BE2C (cell line): ENCODE data around the gene ADGRF3.

Source experiments
- DNase-seq: peaks from one replicate; pipeline ENCODE4 v3.0.0-alpha.2; 2020
- H3K27me3 ChIP-seq: fragments of 250-450 bp; sonication (Bioruptor Pico); 2 replicates; pipeline ENCODE4 v1.5.1; 2020; ENCODE audit warnings: mild to moderate bottlenecking
- H3K36me3 ChIP-seq: fragments of 250-450 bp; sonication (Bioruptor Pico); 2 replicates; pipeline ENCODE4 v1.5.1; 2020; ENCODE audit warnings: mild to moderate bottlenecking
- H3K4me1 ChIP-seq: fragments of 250-450 bp; sonication (Bioruptor Pico); 2 replicates; pipeline ENCODE4 v1.5.1; 2020
- H3K4me3 ChIP-seq: 2 replicates; pipeline ENCODE4 v1.5.1; 2011; ENCODE audit warnings: low read depth, low read length
- H3K9me3 ChIP-seq: fragments of 250-450 bp; sonication (Bioruptor Pico); 2 replicates; pipeline ENCODE4 v1.5.1; 2020
- TF ChIP-seq, protein P1 (sequence below): IDR thresholded peaks from 2 replicates; pipeline ENCODE4 v1.5.1; 2012; ENCODE audit warnings: mild to moderate bottlenecking, low read depth, low read length

Gene ADGRF3

GRCh38 chr2:26285931-26286330, 60.7 kb downstream of the ADGRF3 start:
- Histone ChIP-seq H3K36me3 (peaks cover 25% of the 10 kb centered on the region), H3K9me3 (no peaks in the 10 kb centered on the region), H3K27me3 (no peaks in the 10 kb centered on the region), H3K4me3 (no peak overlapping the region), H3K4me1 (no peaks in the 10 kb centered on the region)
- TF ChIP-seq, protein P1, sequence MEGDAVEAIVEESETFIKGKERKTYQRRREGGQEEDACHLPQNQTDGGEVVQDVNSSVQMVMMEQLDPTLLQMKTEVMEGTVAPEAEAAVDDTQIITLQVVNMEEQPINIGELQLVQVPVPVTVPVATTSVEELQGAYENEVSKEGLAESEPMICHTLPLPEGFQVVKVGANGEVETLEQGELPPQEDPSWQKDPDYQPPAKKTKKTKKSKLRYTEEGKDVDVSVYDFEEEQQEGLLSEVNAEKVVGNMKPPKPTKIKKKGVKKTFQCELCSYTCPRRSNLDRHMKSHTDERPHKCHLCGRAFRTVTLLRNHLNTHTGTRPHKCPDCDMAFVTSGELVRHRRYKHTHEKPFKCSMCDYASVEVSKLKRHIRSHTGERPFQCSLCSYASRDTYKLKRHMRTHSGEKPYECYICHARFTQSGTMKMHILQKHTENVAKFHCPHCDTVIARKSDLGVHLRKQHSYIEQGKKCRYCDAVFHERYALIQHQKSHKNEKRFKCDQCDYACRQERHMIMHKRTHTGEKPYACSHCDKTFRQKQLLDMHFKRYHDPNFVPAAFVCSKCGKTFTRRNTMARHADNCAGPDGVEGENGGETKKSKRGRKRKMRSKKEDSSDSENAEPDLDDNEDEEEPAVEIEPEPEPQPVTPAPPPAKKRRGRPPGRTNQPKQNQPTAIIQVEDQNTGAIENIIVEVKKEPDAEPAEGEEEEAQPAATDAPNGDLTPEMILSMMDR: no peak
- DNase-seq: no peak

DNA sequence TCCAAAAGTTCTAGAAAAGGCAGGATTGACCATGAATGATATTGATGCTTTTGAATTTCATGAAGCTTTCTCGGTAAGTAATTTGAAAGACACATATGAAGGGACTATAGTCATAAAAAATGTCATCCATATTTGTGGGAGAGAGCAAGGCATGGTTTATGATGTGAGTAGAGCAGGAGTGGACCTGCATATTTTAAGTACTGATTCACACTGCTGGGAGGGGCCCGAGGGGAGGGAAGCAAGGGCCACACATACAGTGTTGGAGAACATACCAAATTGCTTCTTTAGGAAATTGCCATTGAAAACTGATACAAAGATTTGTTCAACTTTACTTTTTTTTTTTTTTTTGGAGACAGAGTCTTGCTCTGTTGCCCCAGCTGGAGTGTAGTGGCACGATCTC, 62.5 kb downstream of the ADGRF3 start:
- H3K4me1 ChIP-seq: no peaks in the 10 kb centered on the region
- peaks cover 34% of the 10 kb centered on the region for H3K36me3 ChIP-seq
- H3K4me3 ChIP-seq: no peak overlapping the region
- TF ChIP-seq, protein P1: no peak
- DNase-seq: no peak
- H3K9me3 ChIP-seq: no peaks in the 10 kb centered on the region
- no peaks in the 10 kb centered on the region for H3K27me3 ChIP-seq

DNA sequence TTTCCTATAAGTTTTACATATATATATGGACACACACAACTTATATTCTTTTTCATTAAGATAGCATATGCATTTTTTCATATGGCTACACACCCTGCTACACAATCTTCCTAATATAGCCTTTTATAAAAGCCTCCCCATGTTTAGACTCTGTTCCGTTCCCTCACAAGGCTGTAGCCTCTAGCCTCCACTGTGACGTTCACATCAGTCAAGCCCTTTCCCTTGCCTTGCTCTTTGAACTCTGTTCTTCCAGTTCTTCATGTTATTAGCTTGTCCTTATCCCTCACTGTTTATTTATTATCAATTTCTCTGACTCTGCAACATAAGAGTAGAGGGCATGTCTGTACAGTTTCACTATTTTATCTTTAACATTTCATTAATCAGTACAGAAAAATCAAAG, 63.0 kb downstream of the ADGRF3 start:
- TF ChIP-seq, protein P1: no peak
- DNase-seq: no peak
- peaks cover 39% of the 10 kb centered on the region for H3K36me3 ChIP-seq
- no peaks in the 10 kb centered on the region for H3K4me1 ChIP-seq
- H3K4me3 ChIP-seq: no peak overlapping the region
- no peaks in the 10 kb centered on the region for H3K9me3 ChIP-seq
- H3K27me3 ChIP-seq: no peaks in the 10 kb centered on the region

DNA sequence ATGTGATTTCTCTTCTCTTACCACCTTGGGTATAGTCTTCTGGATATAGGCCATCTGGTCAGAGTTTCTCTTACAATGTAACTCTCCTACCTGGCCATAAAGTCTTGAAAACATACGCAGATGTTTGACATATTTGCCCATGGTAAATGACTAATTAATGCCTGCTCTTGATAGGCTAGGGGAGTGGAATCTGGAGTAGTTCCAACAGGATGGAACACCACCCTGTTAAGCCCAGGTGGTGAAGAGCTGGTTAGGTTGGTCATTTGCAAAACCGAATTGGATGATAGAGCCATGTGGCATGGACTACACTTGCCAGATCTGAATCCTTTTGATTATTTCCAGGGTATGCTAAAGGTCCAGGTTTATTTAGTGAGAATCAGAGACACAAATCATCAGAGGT, 65.4 kb downstream of the ADGRF3 start:
- H3K4me3 ChIP-seq: no peak overlapping the region
- H3K4me1 ChIP-seq: no peaks in the 10 kb centered on the region
- H3K36me3 ChIP-seq: peaks cover 35% of the 10 kb centered on the region
- TF ChIP-seq, protein P1: no peak
- DNase-seq: no peak
- H3K27me3 ChIP-seq: no peaks in the 10 kb centered on the region
- no peaks in the 10 kb centered on the region for H3K9me3 ChIP-seq

DNA sequence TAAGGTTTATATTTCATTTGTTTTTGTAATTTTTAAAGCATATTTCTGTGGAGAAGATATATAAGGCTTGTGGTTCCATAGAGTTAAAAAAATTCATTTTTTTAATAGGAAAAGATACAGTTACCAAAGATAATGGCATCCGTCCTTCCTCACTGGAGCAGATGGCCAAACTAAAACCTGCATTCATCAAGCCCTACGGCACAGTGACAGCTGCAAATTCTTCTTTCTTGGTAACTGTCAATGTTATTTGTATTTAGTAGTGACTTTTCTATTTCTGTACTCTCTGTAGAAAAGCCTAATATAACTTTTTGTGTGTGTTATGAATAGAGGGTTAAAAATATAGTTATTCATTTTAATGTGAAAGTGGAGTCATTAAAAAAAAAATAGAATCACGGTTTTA, 66.7 kb downstream of the ADGRF3 start:
- Histone ChIP-seq H3K4me3 (no peak overlapping the region), H3K27me3 (no peaks in the 10 kb centered on the region), H3K36me3 (peaks cover 40% of the 10 kb centered on the region), H3K4me1 (no peaks in the 10 kb centered on the region), H3K9me3 (no peaks in the 10 kb centered on the region)
- TF ChIP-seq, protein P1: no peak
- DNase-seq: no peak

DNA sequence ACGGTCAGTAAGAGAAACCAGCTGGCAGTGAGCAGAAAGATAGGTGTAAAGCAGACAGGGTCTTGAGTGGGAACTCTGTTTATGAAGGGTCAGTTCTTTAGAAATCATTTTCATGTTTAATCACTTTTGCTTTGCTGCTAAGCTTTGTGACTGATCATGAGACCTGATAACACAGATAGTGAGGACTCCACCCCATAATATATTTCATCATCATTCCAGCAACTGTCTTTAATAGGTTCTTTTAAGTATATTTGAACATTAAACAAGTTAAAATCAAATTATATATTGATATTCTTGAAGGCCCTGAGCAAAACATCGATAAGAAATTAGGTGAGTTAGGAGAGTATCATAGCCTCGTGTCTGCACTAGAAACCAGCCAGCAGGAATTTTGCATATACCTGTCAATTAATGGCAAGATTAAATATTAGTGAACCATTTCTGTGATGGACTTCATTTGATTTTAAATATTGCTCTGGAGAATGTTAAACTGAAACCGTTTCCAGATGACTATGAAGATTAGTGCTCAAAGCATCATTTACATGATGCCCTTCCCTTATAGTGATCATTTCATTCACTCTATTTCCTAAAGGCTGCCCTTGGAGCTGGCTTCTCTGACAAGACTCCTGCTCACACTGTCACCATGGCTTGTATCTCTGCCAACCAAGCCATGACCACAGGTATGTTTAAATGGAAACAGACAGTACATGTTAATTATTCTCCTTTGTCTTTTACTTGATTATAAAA, 69.9 kb downstream of the ADGRF3 start:
- peaks cover 40% of the 10 kb centered on the region for H3K36me3 ChIP-seq

More for the DNA sequence above, 69.9 kb downstream of the ADGRF3 start:
- TF ChIP-seq, protein P1: no peak
- H3K4me1 ChIP-seq: peaks cover 8% of the 10 kb centered on the region
- no peak overlapping the region for H3K4me3 ChIP-seq
- no peaks in the 10 kb centered on the region for H3K9me3 ChIP-seq
- H3K27me3 ChIP-seq: no peaks in the 10 kb centered on the region
- DNase-seq: no peak
